Ectodermal cell (in vitro differentiated cells): ENCODE results near the gene ESPN.

ENCODE experiments used
- H3K27ac ChIP-seq: 2 replicates; pipeline ENCODE4 v1.7.0; 2013; ENCODE audit warnings: mild to moderate bottlenecking, low read depth, low read length; ENCODE audit not compliant: insufficient read depth, poor library complexity, severe bottlenecking
- H3K27me3 ChIP-seq: 2 replicates; pipeline ENCODE4 v1.7.0; 2013; ENCODE audit warnings: mild to moderate bottlenecking, low read length; ENCODE audit not compliant: insufficient read depth, control insufficient read depth, poor library complexity, severe bottlenecking
- H3K36me3 ChIP-seq: one replicate; pipeline ENCODE4 v1.7.0; 2013; ENCODE audit warnings: low read length; ENCODE audit not compliant: control insufficient read depth, insufficient read depth
- H3K4me1 ChIP-seq: one replicate; pipeline ENCODE4 v1.7.0; 2013; ENCODE audit warnings: low read length; ENCODE audit not compliant: control insufficient read depth, insufficient read depth
- H3K4me3 ChIP-seq: 2 replicates; pipeline ENCODE4 v1.7.0; 2013; ENCODE audit warnings: low read depth, low read length, control low read depth; ENCODE audit not compliant: insufficient read depth
- H3K9me3 ChIP-seq: 2 replicates; pipeline ENCODE4 v1.7.0; 2013; ENCODE audit warnings: mild to moderate bottlenecking, low read length, moderate library complexity; ENCODE audit not compliant: control insufficient read depth
- WGBS, 2 experiments: methylation state at CpG; one replicate each; pipeline ENCODE4 v1.1.7; 2013; ENCODE audit warnings: missing lambda C conversion rate in 2 of 2; 5-methylcytosine and 5-hydroxymethylcytosine counted together

The ESPN gene

GRCh38 chr1:6465461-6466005 lies 41.0 kb downstream of the ESPN start:
- H3K27me3 ChIP-seq = peaks cover 12% of the 10 kb centered on the region
- 80 to 84% methylated on average over 21 of the region's 21 CpGs for WGBS, 2 experiments
- no peak overlapping the region for H3K27ac ChIP-seq
- H3K4me1 ChIP-seq = no peaks in the 10 kb centered on the region
- peaks cover 9% of the 10 kb centered on the region for H3K36me3 ChIP-seq
- no peak overlapping the region for H3K4me3 ChIP-seq
- H3K9me3 ChIP-seq = no peaks in the 10 kb centered on the region

- WGBS, 2 experiments = 40 to 50% methylated on average over 43 of the region's 43 CpGs
- no peaks in the 10 kb centered on the region for H3K4me1 ChIP-seq
- H3K27ac ChIP-seq = peak within 1 kb of the TSS; percentile 8
- H3K36me3 ChIP-seq = peaks cover 9% of the 10 kb centered on the region
- H3K4me3 ChIP-seq = no peak within 1 kb of the TSS
- no peaks in the 10 kb centered on the region for H3K9me3 ChIP-seq
- peaks cover 12% of the 10 kb centered on the region for H3K27me3 ChIP-seq
Measured at GRCh38 chr1:6466023-6466422, 41.4 kb downstream of the ESPN start, which contains the start of gene TNFRSF25. Gene TNFRSF25 (minus strand): TSS chr1:6466173. CDS start chr1:6466107, 66 bp downstream.

GRCh38 chr1:6466751-6467150 lies 42.2 kb downstream of the ESPN start:
- 96 to 97% methylated on average over 5 of the region's 5 CpGs for WGBS, 2 experiments
- no peak overlapping the region for H3K27ac ChIP-seq
- no peaks in the 10 kb centered on the region for H3K4me1 ChIP-seq
- peaks cover 12% of the 10 kb centered on the region for H3K27me3 ChIP-seq
- no peaks in the 10 kb centered on the region for H3K9me3 ChIP-seq
- H3K36me3 ChIP-seq = peaks cover 9% of the 10 kb centered on the region
- H3K4me3 ChIP-seq = no peak overlapping the region

- no peaks in the 10 kb centered on the region for H3K4me1 ChIP-seq
- H3K27ac ChIP-seq = no peak overlapping the region
- peaks cover 12% of the 10 kb centered on the region for H3K27me3 ChIP-seq
- H3K9me3 ChIP-seq = no peaks in the 10 kb centered on the region
- no peak overlapping the region for H3K4me3 ChIP-seq
- H3K36me3 ChIP-seq = peaks cover 9% of the 10 kb centered on the region
- 92 to 95% methylated on average over 12 of the region's 12 CpGs for WGBS, 2 experiments
Measured at GRCh38 chr1:6467224-6467623, 42.6 kb downstream of the ESPN start.

- Histone ChIP-seq H3K4me3 (no peak overlapping the region), H3K4me1 (no peaks in the 10 kb centered on the region), H3K27ac (no peak overlapping the region), H3K9me3 (no peaks in the 10 kb centered on the region), H3K27me3 (peaks cover 12% of the 10 kb centered on the region), H3K36me3 (peaks cover 9% of the 10 kb centered on the region)
- 95 to 96% methylated on average over 30 of the region's 30 CpGs for WGBS, 2 experiments
Measured at GRCh38 chr1:6467744-6468688, 43.4 kb downstream of the ESPN start.

GRCh38 chr1:6468729-6469461 lies 44.3 kb downstream of the ESPN start:
- Histone ChIP-seq H3K27me3 (peaks cover 12% of the 10 kb centered on the region), H3K27ac (no peak overlapping the region), H3K4me3 (no peak overlapping the region), H3K9me3 (no peaks in the 10 kb centered on the region), H3K4me1 (no peaks in the 10 kb centered on the region), H3K36me3 (peaks cover 9% of the 10 kb centered on the region)
- 92 to 95% methylated on average over 13 of the region's 13 CpGs for WGBS, 2 experiments

GRCh38 chr1:6470132-6471085 lies 45.8 kb downstream of the ESPN start:
- Histone ChIP-seq H3K4me3 (no peak overlapping the region), H3K4me1 (no peaks in the 10 kb centered on the region), H3K27ac (no peak overlapping the region), H3K27me3 (peaks cover 10% of the 10 kb centered on the region), H3K9me3 (no peaks in the 10 kb centered on the region), H3K36me3 (peaks cover 9% of the 10 kb centered on the region)
- 94% methylated on average over 67 of the region's 67 CpGs for WGBS, 2 experiments

GRCh38 chr1:6471086-6471969 lies 46.8 kb downstream of the ESPN start:
- 95 to 96% methylated on average over 67 of the region's 67 CpGs for WGBS, 2 experiments
- H3K9me3 ChIP-seq = no peaks in the 10 kb centered on the region
- no peak overlapping the region for H3K4me3 ChIP-seq
- no peak overlapping the region for H3K27ac ChIP-seq
- H3K4me1 ChIP-seq = no peaks in the 10 kb centered on the region
- H3K27me3 ChIP-seq = peaks cover under 1% of the 10 kb centered on the region
- H3K36me3 ChIP-seq = peaks cover 9% of the 10 kb centered on the region

- Histone ChIP-seq H3K27me3 (no peaks in the 10 kb centered on the region), H3K9me3 (no peaks in the 10 kb centered on the region), H3K4me3 (no peak overlapping the region), H3K4me1 (peaks cover 2% of the 10 kb centered on the region), H3K27ac (no peak overlapping the region), H3K36me3 (peaks cover 9% of the 10 kb centered on the region)
- WGBS, 2 experiments = 95 to 97% methylated on average over 7 of the region's 7 CpGs
Measured at GRCh38 chr1:6471970-6472368, 47.4 kb downstream of the ESPN start.
